Natural killer cell (primary cell): ENCODE measurements around the gene COG6. TPM values are rescaled to one million over a fixed set of nuclear protein-coding genes. Genes with fewer than 3 reads are reported as not detected.

Experiments used
- ATAC-seq, 3 donors: fragments of 150-1000 bp in 2 of 3; fragments of 200-7000 bp in 1 of 3; cut with Tn5 transposase; 1 replicate in 1 of 3; 2 replicates in 2 of 3; pipeline ENCODE4 v1.10.0; 2021; ENCODE audit warnings: mild to moderate bottlenecking in 2 of 3, moderate library complexity in 2 of 3
- DNase-seq, 2 donors: peaks; one replicate each; pipeline versions ENCODE4 v3.0.0 to v3.0.0-alpha.2; 2013 to 2021; ENCODE audit warnings: mixed read lengths in 1 of 2
- H3K27ac ChIP-seq: one replicate; pipeline ENCODE4 v1.5.1; 2013; ENCODE audit warnings: mild to moderate bottlenecking, low read length
- H3K27me3 ChIP-seq: one replicate; pipeline ENCODE4 v1.6.1; 2013; ENCODE audit warnings: low read length; ENCODE audit not compliant: control insufficient read depth, insufficient read depth
- H3K36me3 ChIP-seq: one replicate; pipeline ENCODE4 v1.6.1; 2013; ENCODE audit warnings: low read length; ENCODE audit not compliant: control insufficient read depth, insufficient read depth
- H3K4me1 ChIP-seq: one replicate; pipeline ENCODE4 v1.6.1; 2013; ENCODE audit warnings: low read length; ENCODE audit not compliant: control insufficient read depth, insufficient read depth
- H3K4me3 ChIP-seq: one replicate; pipeline ENCODE4 v1.5.1; 2013; ENCODE audit warnings: low read length
- H3K9me3 ChIP-seq: one replicate; pipeline ENCODE4 v1.6.1; 2013; ENCODE audit warnings: low read length; ENCODE audit not compliant: control insufficient read depth, insufficient read depth
- H3K27ac Mint-ChIP-seq, 2 donors: one replicate each; pipeline ENCODE4 v1.8.0; 2022; ENCODE audit warnings: mild to moderate bottlenecking in 2 of 2, mixed read lengths in 2 of 2, moderate library complexity in 1 of 2
- H3K27me3 Mint-ChIP-seq, 2 donors: one replicate each; pipeline ENCODE4 v1.8.0; 2022; ENCODE audit warnings: low read depth in 2 of 2, mixed read lengths in 2 of 2
- H3K36me3 Mint-ChIP-seq: one replicate; pipeline ENCODE4 v1.8.0; 2022; ENCODE audit warnings: mixed read lengths
- H3K4me1 Mint-ChIP-seq, 2 donors: one replicate each; pipeline ENCODE4 v1.8.0; 2022; ENCODE audit warnings: mixed read lengths in 2 of 2
- H3K4me3 Mint-ChIP-seq: one replicate; pipeline ENCODE4 v1.8.0; 2022; ENCODE audit warnings: mild to moderate bottlenecking, moderate library complexity, mixed read lengths
- H3K9me3 Mint-ChIP-seq, 2 donors: one replicate each; pipeline ENCODE4 v1.8.0; 2022; ENCODE audit warnings: mixed read lengths in 2 of 2
- CTCF ChIP-seq: fragments of 200-600 bp; IDR thresholded peaks from one replicate; pipeline ENCODE4 v1.8.0; 2022; ENCODE audit warnings: antibody characterized with exemption
- WGBS: methylation state at CpG from one replicate; pipeline ENCODE4 v1.1.7; 2013; ENCODE audit warnings: missing lambda C conversion rate; ENCODE audit not compliant: insufficient coverage; 5-methylcytosine and 5-hydroxymethylcytosine counted together
- intact Hi-C: fragments of 100-400 bp; cut with micrococcal nuclease; formaldehyde crosslinking; loops from one replicate; pipeline ENCODE4 v1.14.2; 2022
- total RNA-seq, 4 donors: library from RNA; stranded (reverse); fragments of 120-200 nt in 1 of 4; gene quantifications; one replicate each; pipeline versions ENCODE4 v1.2.3 to v1.2.4, GENCODE V29; 2013 to 2022

COG6 gene
- total RNA-seq, 3 donors from 2014 or later (not counting 1 experiment from before 2014, with no cell fraction given): 30.2 to 36.0 (median 32.3) TPM

GRCh38 chr13:39737047-39737446 lies 81.6 kb downstream of the COG6 start:
- Histone ChIP-seq H3K4me3 (no peak overlapping the region), H3K9me3 (no peaks in the 10 kb centered on the region), H3K27ac (no peak overlapping the region), H3K4me1 (no peaks in the 10 kb centered on the region), H3K27me3 (no peaks in the 10 kb centered on the region), H3K36me3 (peaks cover 13% of the 10 kb centered on the region)
- intact Hi-C loops: no loop called here
- no peaks in the 10 kb centered on the region for H3K27me3 Mint-ChIP-seq
- no peak overlapping the region for H3K4me3 Mint-ChIP-seq
- H3K27ac Mint-ChIP-seq: no peak overlapping the region
- no peaks in the 10 kb centered on the region for H3K4me1 Mint-ChIP-seq
- ATAC-seq: no peak
- 90% methylated on average over 5 of the region's 5 CpGs for WGBS
- DNase-seq: no peak
- no peak for TF ChIP-seq CTCF
- peaks cover 3% of the 10 kb centered on the region in 2 donors for H3K9me3 Mint-ChIP-seq
- H3K36me3 Mint-ChIP-seq: peaks cover 67% of the 10 kb centered on the region

- H3K9me3 Mint-ChIP-seq: peaks cover 3 to 9% of the 10 kb centered on the region in 2 donors
- no peak overlapping the region for H3K27ac Mint-ChIP-seq
Observed at GRCh38 chr13:39740761-39741160, 85.3 kb downstream of the COG6 start.

DNA sequence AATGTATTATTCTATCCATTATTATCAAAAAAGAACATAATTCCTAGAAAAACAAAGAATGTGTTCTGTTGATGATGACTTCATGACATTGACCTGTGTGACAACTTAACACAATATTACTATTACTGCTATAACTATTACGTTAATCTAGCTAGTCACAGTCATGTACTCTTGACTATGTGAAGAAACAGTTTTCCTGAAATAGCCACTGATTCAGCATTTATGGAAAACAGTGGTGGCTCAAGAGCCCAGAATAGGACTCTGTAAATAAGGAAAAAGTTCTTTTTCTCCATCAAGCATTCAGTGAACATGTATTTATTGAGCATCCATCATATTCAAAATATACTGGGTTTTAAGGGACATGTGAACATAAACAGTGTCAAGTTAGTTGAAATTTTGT lies 93.5 kb downstream of the COG6 start:
- Histone ChIP-seq H3K27ac (no peak overlapping the region), H3K27me3 (no peaks in the 10 kb centered on the region), H3K9me3 (no peaks in the 10 kb centered on the region), H3K36me3 (peaks cover 4% of the 10 kb centered on the region), H3K4me1 (no peaks in the 10 kb centered on the region), H3K4me3 (no peak overlapping the region)
- intact Hi-C loops: no loop called here
- no peaks in the 10 kb centered on the region for H3K27me3 Mint-ChIP-seq
- H3K27ac Mint-ChIP-seq: no peak overlapping the region
- DNase-seq (no peak), ATAC-seq (no peak)
- no peak overlapping the region for H3K4me3 Mint-ChIP-seq
- H3K4me1 Mint-ChIP-seq: no peaks in the 10 kb centered on the region
- TF ChIP-seq CTCF: no peak
- peaks cover 1% of the 10 kb centered on the region for H3K36me3 Mint-ChIP-seq
- WGBS: no CpG with 5 or more reads among the region's 1 CpG
- H3K9me3 Mint-ChIP-seq: peaks cover 3% of the 10 kb centered on the region in 2 donors

More at GRCh38 chr13:39740761-39741160, 85.3 kb downstream of the COG6 start:
- intact Hi-C loops: no loop called here
- 100% methylated on average over 2 of the region's 3 CpGs for WGBS
- DNase-seq (no peak), ATAC-seq (no peak)
- TF ChIP-seq CTCF: no peak
- H3K27me3 ChIP-seq: no peaks in the 10 kb centered on the region
- Mint-ChIP-seq H3K27me3 (no peaks in the 10 kb centered on the region), H3K4me3 (no peak overlapping the region), H3K36me3 (peaks cover 42% of the 10 kb centered on the region), H3K4me1 (no peaks in the 10 kb centered on the region)
- H3K4me1 ChIP-seq: no peaks in the 10 kb centered on the region
- H3K27ac ChIP-seq: no peak overlapping the region
- peaks cover 8% of the 10 kb centered on the region for H3K36me3 ChIP-seq
- no peaks in the 10 kb centered on the region for H3K9me3 ChIP-seq
- H3K4me3 ChIP-seq: no peak overlapping the region

DNA sequence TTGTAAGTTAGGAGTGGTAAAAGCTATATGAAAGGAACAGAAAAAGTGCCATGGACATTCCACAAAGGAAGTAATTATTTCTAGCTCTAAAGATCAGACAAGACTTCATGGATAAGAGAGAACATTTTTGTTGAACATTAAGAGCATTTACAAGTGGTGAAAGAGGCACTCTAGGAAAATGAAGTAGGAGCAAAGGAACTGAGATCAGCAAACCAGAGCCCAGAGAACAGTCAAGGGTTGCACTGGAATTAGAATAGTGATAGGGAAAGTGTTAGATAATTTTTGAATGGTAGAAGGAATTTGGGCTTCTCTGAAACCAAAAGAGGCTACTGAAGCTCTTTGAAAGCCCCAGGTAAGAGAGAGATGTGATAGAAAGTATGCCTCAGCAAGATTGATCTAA lies 94.1 kb downstream of the COG6 start:
- Histone ChIP-seq H3K4me3 (no peak overlapping the region), H3K27me3 (no peaks in the 10 kb centered on the region), H3K27ac (no peak overlapping the region), H3K9me3 (no peaks in the 10 kb centered on the region), H3K36me3 (peaks cover 4% of the 10 kb centered on the region), H3K4me1 (no peaks in the 10 kb centered on the region)
- H3K4me1 Mint-ChIP-seq: no peaks in the 10 kb centered on the region
- H3K27me3 Mint-ChIP-seq: no peaks in the 10 kb centered on the region
- intact Hi-C loops: no loop called here
- no peak overlapping the region for H3K27ac Mint-ChIP-seq
- no peak overlapping the region for H3K4me3 Mint-ChIP-seq
- H3K36me3 Mint-ChIP-seq: no peaks in the 10 kb centered on the region
- no peak for TF ChIP-seq CTCF
- no peak for DNase-seq
- no peak for ATAC-seq
- H3K9me3 Mint-ChIP-seq: peaks cover 0 to 3% of the 10 kb centered on the region in 2 donors
